Esophagus squamous epithelium (tissue), 5 donors: ENCODE results near the gene TRIM71. TPM values are rescaled to one million over a fixed set of nuclear protein-coding genes. Genes with fewer than 3 reads are reported as not detected.
"Not testable (repeated sequence)": the region's sequence is repeated elsewhere in the genome, so short reads cannot be mapped to it uniquely, and the experiment has no call there.

Experiments
- DNase-seq: peaks from one replicate; lab custom pipeline; 2025; lab: John Stamatoyannopoulos, UW
- H3K27ac ChIP-seq, 4 donors: fragments of 200-600 bp; sonication (generic); one replicate each; pipeline ENCODE4 v1.5.1; 2016 to 2019; ENCODE audit warnings: mild to moderate bottlenecking in 1 of 4
- H3K27me3 ChIP-seq, 4 donors: fragments of 200-600 bp; sonication (generic); 1 replicate in 3 of 4; 2 replicates in 1 of 4; pipeline versions ENCODE4 v1.5.1 to v1.6.0; 2017 to 2021; ENCODE audit warnings: antibody characterized with exemption in 1 of 4
- H3K36me3 ChIP-seq, 3 donors: fragments of 200-600 bp; sonication (generic); one replicate each; pipeline ENCODE4 v1.5.1; 2016 to 2019
- H3K4me1 ChIP-seq, 3 donors: fragments of 200-600 bp; sonication (generic); one replicate each; pipeline ENCODE4 v1.5.1; 2017 to 2019
- H3K4me3 ChIP-seq, 4 donors: fragments of 200-600 bp; sonication (generic); 1 replicate in 3 of 4; 2 replicates in 1 of 4; pipeline ENCODE4 v1.5.1; 2016 to 2019; ENCODE audit warnings: mild to moderate bottlenecking in 2 of 4, moderate library complexity in 1 of 4
- H3K9me3 ChIP-seq, 3 donors: fragments of 200-600 bp; sonication (generic); one replicate each; pipeline ENCODE4 v1.5.1; 2016 to 2019
- CTCF ChIP-seq, 6 experiments: fragments of 450-650 bp in 4 of 6; fragments of 200-600 bp in 2 of 6; sonication (generic) in 2 of 6; IDR thresholded peaks; one replicate each; pipeline ENCODE4 v1.5.1; 2016 to 2019; ENCODE audit warnings: antibody characterized with exemption in 6 of 6, mild to moderate bottlenecking in 4 of 6, moderate library complexity in 4 of 6
- POLR2A ChIP-seq, 4 donors: fragments of 450-650 bp; IDR thresholded peaks; one replicate each; pipeline ENCODE4 v1.6.1; 2017; ENCODE audit warnings: antibody characterized with exemption in 4 of 4, mild to moderate bottlenecking in 4 of 4, moderate library complexity in 3 of 4
- WGBS, 2 donors: methylation state at CpG; one replicate each; pipeline ENCODE4 v1.1.5; 2018; 5-methylcytosine and 5-hydroxymethylcytosine counted together
- intact Hi-C: fragments of 100-400 bp; cut with DNase I; formaldehyde crosslinking; loops from one replicate; pipeline ENCODE4 v1.15.0; 2022
- total RNA-seq, 4 donors: library from RNA; depleted of rRNA; stranded (reverse); fragments of >200 nt; gene quantifications; one replicate each; pipeline ENCODE4 v1.1.0, GENCODE V29; 2016
- donor health status: DM: yes; HTN: yes; CAD: no.

Gene TRIM71
- total RNA-seq, 4 donors from 2014 or later: not detected

- intact Hi-C loops: no loop called here
- Histone ChIP-seq H3K9me3 (no peaks in the 10 kb centered on the region), H3K27me3 (peaks cover 0 to 5% (median 0%) of the 10 kb centered on the region in 4 donors), H3K36me3 (no peaks in the 10 kb centered on the region), H3K27ac (no peak overlapping the region), H3K4me3 (no peak overlapping the region), H3K4me1 (no peaks in the 10 kb centered on the region)
- no peak for DNase-seq
- TF ChIP-seq CTCF (IDR thresholded peaks at IDR 0.05) (no peak), POLR2A (IDR thresholded peaks at IDR 0.05) (no peak)
- 61 to 81% methylated on average over 2 of the region's 2 CpGs for WGBS, 2 donors
These were observed 20.0 kb upstream of the TRIM71 start for GRCh38 chr3:32797776-32798175.

- intact Hi-C loops, H3K36me3 ChIP-seq, H3K9me3 ChIP-seq, H3K27me3 ChIP-seq, H3K4me3 ChIP-seq, H3K27ac ChIP-seq, DNase-seq, H3K4me1 ChIP-seq: not testable (repeated sequence)
- WGBS, 2 donors: 87 to 94% methylated on average over 5 of the region's 5 CpGs
These were observed 16.4 kb upstream of the TRIM71 start for GRCh38 chr3:32801440-32801839.

GRCh38 chr3:32813180-32813579, 4.6 kb upstream of the TRIM71 start:
- H3K27me3 ChIP-seq: peaks cover 0 to 46% (median 8%) of the 10 kb centered on the region in 4 donors
- H3K36me3 ChIP-seq: no peaks in the 10 kb centered on the region
- no peaks in the 10 kb centered on the region for H3K9me3 ChIP-seq
- intact Hi-C loops: no loop called here
- no peak for TF ChIP-seq POLR2A (IDR thresholded peaks at IDR 0.05)
- TF ChIP-seq CTCF (IDR thresholded peaks at IDR 0.05): no peak
- H3K4me3 ChIP-seq: no peak overlapping the region
- no peak for DNase-seq
- WGBS, 2 donors: 11% methylated on average over 2 of the region's 2 CpGs
- H3K27ac ChIP-seq: no peak overlapping the region
- peaks cover 12 to 21% (median 17%) of the 10 kb centered on the region in 3 donors for H3K4me1 ChIP-seq

- Histone ChIP-seq H3K4me1 (peaks cover 15 to 31% (median 25%) of the 10 kb centered on the region in 3 donors), H3K27ac (no peak overlapping the region), H3K27me3 (peaks cover 1 to 58% (median 17%) of the 10 kb centered on the region in 4 donors), H3K36me3 (no peaks in the 10 kb centered on the region), H3K9me3 (no peaks in the 10 kb centered on the region), H3K4me3 (no peak overlapping the region)
- TF ChIP-seq CTCF (IDR thresholded peaks at IDR 0.05) (no peak), POLR2A (IDR thresholded peaks at IDR 0.05) (no peak)
- intact Hi-C loops: no loop called here
- DNase-seq: no peak
- 60% methylated on average over 6 of the region's 6 CpGs for WGBS, 2 donors
These were observed 3.4 kb upstream of the TRIM71 start for GRCh38 chr3:32814361-32814760.

- peaks cover 8 to 73% (median 26%) of the 10 kb centered on the region in 4 donors for H3K27me3 ChIP-seq
- TF ChIP-seq POLR2A (IDR thresholded peaks at IDR 0.05) (no peak), CTCF (IDR thresholded peaks at IDR 0.05) (no peak)
- no peak overlapping the region for H3K27ac ChIP-seq
- 30 to 31% methylated on average over 19 to 21 of the region's 21 CpGs for WGBS, 2 donors
- peak overlapping the region in 2 of 4 donors; percentile 43 to 62 for H3K4me3 ChIP-seq
- intact Hi-C loops: no loop called here
- H3K36me3 ChIP-seq: no peaks in the 10 kb centered on the region
- DNase-seq: no peak
- H3K9me3 ChIP-seq: peaks cover 0 to 5% (median 0%) of the 10 kb centered on the region in 3 donors
- peaks cover 15 to 31% (median 25%) of the 10 kb centered on the region in 3 donors for H3K4me1 ChIP-seq
These were observed 1.9 kb upstream of the TRIM71 start for GRCh38 chr3:32815841-32816438.
